Retinal pigment epithelial cell (primary cell): Measurements from ENCODE around the gene TIGD3.

ENCODE experiments used
- DNase-seq: peaks from one replicate; pipeline ENCODE4 v3.0.0-alpha.2; 2010; ENCODE audit warnings: low read depth
- H3K4me3 ChIP-seq: 2 replicates; pipeline ENCODE4 v1.5.1; 2011; ENCODE audit warnings: mild to moderate bottlenecking, low read length, control low read depth, moderate library complexity
- TF ChIP-seq, protein P1 (sequence below): conservative IDR thresholded peaks from 2 replicates; pipeline ENCODE4 v1.5.1; 2011; ENCODE audit warnings: low read depth, low read length, control low read depth, inconsistent platforms

TIGD3 gene

GRCh38 chr11:65401803-65402248, 47.3 kb downstream of the TIGD3 start:
- H3K4me3 ChIP-seq: no peak overlapping the region
- TF ChIP-seq, protein P1, sequence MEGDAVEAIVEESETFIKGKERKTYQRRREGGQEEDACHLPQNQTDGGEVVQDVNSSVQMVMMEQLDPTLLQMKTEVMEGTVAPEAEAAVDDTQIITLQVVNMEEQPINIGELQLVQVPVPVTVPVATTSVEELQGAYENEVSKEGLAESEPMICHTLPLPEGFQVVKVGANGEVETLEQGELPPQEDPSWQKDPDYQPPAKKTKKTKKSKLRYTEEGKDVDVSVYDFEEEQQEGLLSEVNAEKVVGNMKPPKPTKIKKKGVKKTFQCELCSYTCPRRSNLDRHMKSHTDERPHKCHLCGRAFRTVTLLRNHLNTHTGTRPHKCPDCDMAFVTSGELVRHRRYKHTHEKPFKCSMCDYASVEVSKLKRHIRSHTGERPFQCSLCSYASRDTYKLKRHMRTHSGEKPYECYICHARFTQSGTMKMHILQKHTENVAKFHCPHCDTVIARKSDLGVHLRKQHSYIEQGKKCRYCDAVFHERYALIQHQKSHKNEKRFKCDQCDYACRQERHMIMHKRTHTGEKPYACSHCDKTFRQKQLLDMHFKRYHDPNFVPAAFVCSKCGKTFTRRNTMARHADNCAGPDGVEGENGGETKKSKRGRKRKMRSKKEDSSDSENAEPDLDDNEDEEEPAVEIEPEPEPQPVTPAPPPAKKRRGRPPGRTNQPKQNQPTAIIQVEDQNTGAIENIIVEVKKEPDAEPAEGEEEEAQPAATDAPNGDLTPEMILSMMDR: no peak
- no peak for DNase-seq

GRCh38 chr11:65402790-65403189, 48.2 kb downstream of the TIGD3 start:
- TF ChIP-seq, protein P1: no peak
- DNase-seq: no peak
- H3K4me3 ChIP-seq: no peak overlapping the region

DNA sequence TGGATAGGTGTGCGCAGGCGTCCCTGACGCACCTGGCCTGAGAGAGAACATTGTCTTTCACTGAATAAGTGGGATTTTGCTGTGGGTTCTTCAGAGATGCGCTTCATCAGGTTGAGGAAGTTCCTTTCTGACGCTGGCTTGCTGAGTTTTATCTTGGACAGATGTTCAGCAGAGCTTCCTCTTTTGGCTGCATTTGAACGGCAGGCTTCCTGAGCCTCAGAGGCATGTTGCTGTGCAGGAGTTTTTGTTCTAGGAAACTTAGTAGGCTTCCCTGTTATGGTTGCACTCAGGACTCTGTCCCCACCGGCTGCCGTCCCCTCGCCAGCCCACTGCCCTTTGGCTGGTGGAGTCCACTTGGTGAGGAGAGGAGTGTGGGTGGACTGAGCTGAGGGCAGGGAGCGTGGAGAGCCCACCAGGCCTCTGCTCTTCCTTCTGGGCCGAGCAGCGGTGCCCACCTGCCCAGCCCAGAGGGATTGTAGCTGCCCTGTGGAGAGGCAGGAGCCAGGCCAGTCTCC, 49.1 kb downstream of the TIGD3 start:
- no peak overlapping the region for H3K4me3 ChIP-seq
- TF ChIP-seq, protein P1: no peak
- DNase-seq: no peak

GRCh38 chr11:65404210-65404609, 49.7 kb downstream of the TIGD3 start:
- TF ChIP-seq, protein P1: no peak
- H3K4me3 ChIP-seq: no peak overlapping the region
- no peak for DNase-seq

GRCh38 chr11:65404638-65405339, 50.2 kb downstream of the TIGD3 start:
- TF ChIP-seq, protein P1: no peak
- DNase-seq: no peak
- H3K4me3 ChIP-seq: no peak overlapping the region
